ENCODE measurements around the gene DDX4.
"Not testable (repeated sequence)": the region's sequence is repeated elsewhere in the genome, so short reads cannot be mapped to it uniquely, and the experiment has no call there.

DDX4 gene

GRCh38 chr5:55724281-55724680 lies 13.6 kb upstream of the DDX4 start:
- no peak for DNase-seq (ENCODE audit: low read depth)

- no peak for DNase-seq (ENCODE audit: low read depth)
These were observed 6.0 kb upstream of the DDX4 start for GRCh38 chr5:55731848-55732247.

GRCh38 chr5:55732585-55732984 lies 5.3 kb upstream of the DDX4 start:
- no peak for DNase-seq (ENCODE audit: low read depth)

- no peak for DNase-seq (ENCODE audit: low read depth)
These were observed 3.2 kb upstream of the DDX4 start for GRCh38 chr5:55734658-55735057.

- no peak for DNase-seq (ENCODE audit: low read depth)
These were observed 4.9 kb downstream of the DDX4 start for GRCh38 chr5:55742778-55743177.

GRCh38 chr5:55747778-55748318 lies 10.0 kb downstream of the DDX4 start:
- DNase-seq (ENCODE audit: low read depth), result no peak

GRCh38 chr5:55749387-55749786 lies 11.5 kb downstream of the DDX4 start:
- DNase-seq (ENCODE audit: low read depth), result no peak

GRCh38 chr5:55750063-55750462 lies 12.2 kb downstream of the DDX4 start:
- no peak for DNase-seq (ENCODE audit: low read depth)

- DNase-seq (ENCODE audit: low read depth), result no peak
These were observed 12.6 kb downstream of the DDX4 start for GRCh38 chr5:55750499-55750898.

GRCh38 chr5:55758231-55758630 lies 20.4 kb downstream of the DDX4 start:
- DNase-seq (ENCODE audit: low read depth), result no peak

- DNase-seq (ENCODE audit: low read depth), result no peak
These were observed 20.9 kb downstream of the DDX4 start for GRCh38 chr5:55758714-55759113.

- not testable (repeated sequence) for DNase-seq (ENCODE audit: low read depth)
These were observed 23.9 kb downstream of the DDX4 start for GRCh38 chr5:55761721-55762120.

GRCh38 chr5:55763746-55764420 lies 26.0 kb downstream of the DDX4 start:
- DNase-seq (ENCODE audit: low read depth), result no peak

- no peak for DNase-seq (ENCODE audit: low read depth)
These were observed 30.4 kb downstream of the DDX4 start for GRCh38 chr5:55768279-55768678.

- no peak for DNase-seq (ENCODE audit: low read depth)
These were observed 33.4 kb downstream of the DDX4 start for GRCh38 chr5:55771175-55771655.

- DNase-seq (ENCODE audit: low read depth), result no peak
These were observed 35.2 kb downstream of the DDX4 start for GRCh38 chr5:55773057-55773456.

- DNase-seq (ENCODE audit: low read depth), result no peak
These were observed 39.5 kb downstream of the DDX4 start for GRCh38 chr5:55777332-55777731.

- DNase-seq (ENCODE audit: low read depth), result no peak
These were observed 63.1 kb downstream of the DDX4 start for GRCh38 chr5:55800924-55801323.

- not testable (repeated sequence) for DNase-seq (ENCODE audit: low read depth)
These were observed 71.0 kb downstream of the DDX4 start for GRCh38 chr5:55808814-55809213.

GRCh38 chr5:55815939-55816338 lies 78.1 kb downstream of the DDX4 start:
- DNase-seq (ENCODE audit: low read depth), result not testable (repeated sequence)

- DNase-seq (ENCODE audit: low read depth), result no peak
These were observed 78.5 kb downstream of the DDX4 start for GRCh38 chr5:55816342-55816741.

GRCh38 chr5:55817030-55817429 lies 79.2 kb downstream of the DDX4 start:
- no peak for DNase-seq (ENCODE audit: low read depth)

- no peak for DNase-seq (ENCODE audit: low read depth)
These were observed 82.6 kb downstream of the DDX4 start for GRCh38 chr5:55820488-55820887.

Data from stimulated activated CD4-positive, alpha-beta T cell treated with anti-CD3 and anti-CD28 coated beads, Interleukin-2, amount 100 ng/mL, for 4 hours (primary cell).